ENCODE data around the gene MIGA2. TPM values are rescaled to one million over a fixed set of nuclear protein-coding genes. Genes with fewer than 3 reads are reported as not detected.

MIGA2 gene
- total RNA-seq, 1 experiment from 2014 or later = 28.6 TPM

- H3K4me3 Mint-ChIP-seq (ENCODE audit: unreplicated experiment) = peak overlapping the region; percentile 89
- peaks cover 5% of the 10 kb centered on the region for H3K36me3 Mint-ChIP-seq (ENCODE audit: insufficient read depth, unreplicated experiment)
- no TSS peak for BruUV-seq (replicated peaks)
- H3K4me1 Mint-ChIP-seq (ENCODE audit: insufficient read depth, unreplicated experiment) = peaks cover 9% of the 10 kb centered on the region
- intact Hi-C loops (cut with micrococcal nuclease) = no loop called here
- no peaks in the 10 kb centered on the region for H3K9me3 Mint-ChIP-seq (ENCODE audit: unreplicated experiment)
- POLR2A ChIA-PET = interaction anchor here (0.7 to 3.5 kb wide), 2 partner anchors 14 to 16 kb away, joined by 3 to 12 read pairs; no protein-coding TSS in a partner anchor
- peak overlapping the region; percentile 48 for H3K27ac Mint-ChIP-seq (ENCODE audit: low read depth, unreplicated experiment)
- H3K27me3 Mint-ChIP-seq (ENCODE audit: insufficient read depth, unreplicated experiment) = no peaks in the 10 kb centered on the region
- no peak for TF ChIP-seq CTCF (IDR thresholded peaks at IDR 0.05; ENCODE audit: unreplicated experiment)
- DNase-seq (ENCODE audit: unreplicated experiment) = peak; percentile 66
- CTCF ChIA-PET = interaction anchor here (0.6 to 1.7 kb wide), 3 partner anchors 13 to 409 kb away, joined by 3 to 4 read pairs (median 3); no protein-coding TSS in a partner anchor
Measured at GRCh38 chr9:129108805-129109536, 72.5 kb downstream of the MIGA2 start.

- peak; percentile 61 for DNase-seq (ENCODE audit: unreplicated experiment)
- H3K36me3 Mint-ChIP-seq (ENCODE audit: insufficient read depth, unreplicated experiment) = peaks cover 9% of the 10 kb centered on the region
- no peak for TF ChIP-seq CTCF (IDR thresholded peaks at IDR 0.05; ENCODE audit: unreplicated experiment)
- peak overlapping the region; percentile 89 for H3K4me3 Mint-ChIP-seq (ENCODE audit: unreplicated experiment)
- H3K27me3 Mint-ChIP-seq (ENCODE audit: insufficient read depth, unreplicated experiment) = no peaks in the 10 kb centered on the region
- peak overlapping the region; percentile 48 for H3K27ac Mint-ChIP-seq (ENCODE audit: low read depth, unreplicated experiment)
- H3K4me1 Mint-ChIP-seq (ENCODE audit: insufficient read depth, unreplicated experiment) = peaks cover 12% of the 10 kb centered on the region
- ChIA-PET CTCF (interaction anchor here (1.7 kb wide), 1 partner anchor 22 kb away, joined by 4 read pairs; no protein-coding TSS in a partner anchor), POLR2A (interaction anchor here (0.7 to 3.5 kb wide), 2 partner anchors 15 to 16 kb away, joined by 3 to 12 read pairs; no protein-coding TSS in a partner anchor)
- no TSS peak for BruUV-seq (replicated peaks)
- intact Hi-C loops (cut with micrococcal nuclease) = no loop called here
- H3K9me3 Mint-ChIP-seq (ENCODE audit: unreplicated experiment) = no peaks in the 10 kb centered on the region
Measured at GRCh38 chr9:129109537-129109903, 73.1 kb downstream of the MIGA2 start.

- H3K36me3 Mint-ChIP-seq (ENCODE audit: insufficient read depth, unreplicated experiment) = peaks cover 6% of the 10 kb centered on the region
- ChIA-PET POLR2A (interaction anchor here (0.6 to 3.5 kb wide), 6 partner anchors 11 to 1670 kb away, joined by 3 to 12 read pairs (median 3); no protein-coding TSS in a partner anchor), CTCF (interaction anchor here (0.6 to 1.7 kb wide), 3 partner anchors 22 to 472 kb away, joined by 3 to 4 read pairs (median 3); no protein-coding TSS in a partner anchor)
- H3K9me3 Mint-ChIP-seq (ENCODE audit: unreplicated experiment) = no peaks in the 10 kb centered on the region
- peak overlapping the region; percentile 94 for H3K27ac Mint-ChIP-seq (ENCODE audit: low read depth, unreplicated experiment)
- H3K27me3 Mint-ChIP-seq (ENCODE audit: insufficient read depth, unreplicated experiment) = no peaks in the 10 kb centered on the region
- TSS peak; percentile 54 for BruUV-seq (replicated peaks)
- peaks cover 18% of the 10 kb centered on the region for H3K4me1 Mint-ChIP-seq (ENCODE audit: insufficient read depth, unreplicated experiment)
- no peak for DNase-seq (ENCODE audit: unreplicated experiment)
- intact Hi-C loops (cut with micrococcal nuclease) = loop anchor here (2.0 kb wide), 1 partner anchor 67 kb away; no protein-coding TSS in a partner anchor
- peak overlapping the region; percentile 89 for H3K4me3 Mint-ChIP-seq (ENCODE audit: unreplicated experiment)
- no peak for TF ChIP-seq CTCF (IDR thresholded peaks at IDR 0.05; ENCODE audit: unreplicated experiment)
Measured at GRCh38 chr9:129109952-129110739, 73.7 kb downstream of the MIGA2 start.

All from MCF 10A (cell line).